LNCAP (cell line): ENCODE data around the gene PIGN.

Experiments
- CTCF ChIP-seq: fragments of 450-650 bp; IDR thresholded peaks from 2 replicates; pipeline ENCODE4 v1.5.1; 2017; ENCODE audit warnings: mild to moderate bottlenecking

The PIGN gene

GRCh38 chr18:62048279-62048678, 138.6 kb downstream of the PIGN start:
- TF ChIP-seq CTCF: no peak

DNA sequence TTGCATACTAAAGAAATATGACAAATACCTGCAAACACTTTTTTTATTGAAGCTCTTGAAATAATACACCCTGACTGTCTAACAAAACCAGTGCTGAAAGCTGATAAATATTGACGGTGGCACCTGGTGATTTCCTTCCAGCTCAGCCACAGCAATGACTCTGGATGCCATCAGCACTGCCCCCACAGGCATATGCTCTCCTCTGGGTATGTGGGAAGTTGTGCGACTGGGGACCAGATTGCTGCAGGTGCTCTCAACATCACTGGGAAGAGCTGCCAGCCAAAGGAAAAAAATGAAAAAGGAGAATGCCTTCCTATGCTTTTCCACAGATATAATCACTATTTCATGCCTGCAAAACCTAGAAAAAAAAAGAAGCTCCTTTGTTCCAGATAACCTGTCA, 141.5 kb downstream of the PIGN start:
- no peak for TF ChIP-seq CTCF

DNA sequence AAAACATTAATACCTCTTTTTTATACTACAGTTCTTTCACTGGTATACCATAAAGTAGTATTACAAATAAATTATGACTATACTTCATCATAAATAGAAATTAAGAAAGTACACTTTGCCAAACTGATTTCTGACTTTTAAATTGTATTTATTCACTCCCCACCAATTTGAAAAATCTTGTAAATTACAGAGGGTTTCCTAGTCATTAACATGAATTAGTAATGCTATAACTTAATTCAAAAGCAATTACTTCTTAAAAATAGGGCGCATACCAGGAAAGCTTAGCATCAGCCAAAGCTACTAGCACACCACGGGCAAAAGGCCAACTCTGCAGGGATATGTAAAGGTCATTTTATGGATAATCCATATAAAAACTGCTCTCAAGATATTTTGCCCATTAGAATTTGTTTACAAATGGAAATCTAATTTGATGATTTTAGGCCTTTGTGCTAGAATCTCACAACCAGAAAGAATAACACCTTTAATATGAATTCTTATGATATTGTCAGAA, 142.3 kb downstream of the PIGN start:
- TF ChIP-seq CTCF: no peak

DNA sequence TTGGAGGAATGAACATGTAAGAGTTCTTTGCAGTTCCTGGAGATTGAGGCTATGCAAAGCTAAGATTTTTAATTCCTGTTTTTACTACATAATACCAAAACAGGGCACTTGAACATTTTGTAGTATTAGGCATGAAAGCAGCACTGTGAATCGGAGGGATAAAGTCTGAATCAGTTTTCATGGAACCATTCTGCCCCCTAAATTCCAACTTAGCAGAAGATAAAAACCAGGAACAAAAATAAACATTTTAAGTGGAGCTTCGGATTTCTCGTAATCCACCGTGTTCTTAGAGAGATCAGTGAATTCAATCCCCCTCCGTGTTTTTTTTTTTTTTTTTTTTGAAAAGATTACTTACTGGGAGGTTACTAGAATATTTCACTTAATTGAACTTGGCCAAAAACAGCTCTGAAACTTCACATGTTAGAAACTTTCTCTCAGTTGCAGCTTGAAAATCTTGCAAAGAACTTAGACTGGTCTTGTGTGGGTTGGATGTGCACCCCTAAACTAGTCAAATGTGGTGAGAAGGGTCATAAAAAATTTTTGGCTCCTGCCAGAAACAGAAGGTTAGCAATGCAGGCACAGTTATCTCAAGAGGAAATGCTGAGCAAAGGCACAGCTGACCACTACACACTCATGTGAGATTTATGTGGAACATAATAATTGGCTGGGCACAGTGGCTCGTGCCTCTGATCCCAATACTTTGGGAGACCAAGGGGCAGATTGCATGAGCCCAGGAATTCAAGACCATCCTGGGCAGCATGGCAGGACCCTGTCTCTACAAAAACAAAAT, 148.7 kb downstream of the PIGN start:
- TF ChIP-seq CTCF: no peak

- no peak for TF ChIP-seq CTCF
Observed at GRCh38 chr18:62037012-62037742, 149.7 kb downstream of the PIGN start.

DNA sequence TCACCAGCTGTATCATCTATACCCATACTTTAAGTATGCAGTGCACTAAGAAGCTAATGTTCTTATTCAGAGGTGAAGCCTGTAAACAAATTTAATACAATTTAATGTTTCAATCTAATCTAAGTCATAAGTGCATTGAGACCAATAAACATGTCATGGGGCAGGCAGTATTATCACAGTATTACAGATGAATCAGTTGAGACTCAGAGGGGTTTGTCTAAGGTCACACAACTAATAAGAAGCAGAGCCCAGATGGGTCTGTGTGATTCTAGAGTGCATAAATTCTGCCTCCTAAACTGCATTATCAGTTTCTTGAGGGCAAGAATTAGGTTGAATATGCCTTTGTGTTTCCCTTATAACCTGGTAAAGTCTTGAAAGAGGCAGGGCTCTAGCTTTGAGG, 153.1 kb downstream of the PIGN start:
- no peak for TF ChIP-seq CTCF

DNA sequence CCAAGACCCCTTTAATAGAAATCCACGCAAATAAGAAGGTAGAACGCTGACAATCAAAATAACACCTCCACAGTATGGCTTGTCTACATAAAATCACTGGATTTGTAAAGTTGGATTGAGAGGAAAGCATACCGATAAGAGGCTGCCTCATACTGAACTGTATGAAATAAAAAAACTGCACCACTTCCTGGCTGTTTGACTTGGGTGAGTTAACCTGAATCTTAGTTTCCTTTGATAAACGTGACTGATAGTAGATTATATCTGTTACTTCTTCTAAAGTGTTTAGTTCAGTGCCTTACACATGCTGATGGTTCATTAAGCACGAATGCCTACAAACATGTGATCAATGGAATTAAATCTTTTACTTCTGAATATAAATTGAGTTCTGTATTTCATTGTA, 153.6 kb downstream of the PIGN start:
- no peak for TF ChIP-seq CTCF
